HUES64 (cell line): Measurements from ENCODE around the gene UVRAG.
A peak's percentile ranks its signal among the peaks of the same experiment; 100 is the strongest.

Experiments
- H3K27ac ChIP-seq: 2 replicates; pipeline ENCODE4 v1.7.0; 2013; ENCODE audit warnings: low read depth, low read length, inconsistent platforms
- H3K27me3 ChIP-seq: 2 replicates; pipeline ENCODE4 v1.6.1; 2013; ENCODE audit warnings: mild to moderate bottlenecking, low read length; ENCODE audit not compliant: insufficient read depth
- H3K36me3 ChIP-seq: 2 replicates; pipeline ENCODE4 v1.6.1; 2013; ENCODE audit warnings: mild to moderate bottlenecking, low read length; ENCODE audit not compliant: insufficient read depth
- H3K4me1 ChIP-seq: 2 replicates; pipeline ENCODE4 v1.6.1; 2013; ENCODE audit warnings: mild to moderate bottlenecking, low read length, moderate library complexity; ENCODE audit not compliant: insufficient read depth
- H3K4me3 ChIP-seq: 2 replicates; pipeline ENCODE4 v1.5.1; 2013; ENCODE audit warnings: mild to moderate bottlenecking, low read length, moderate library complexity
- H3K9ac ChIP-seq: 2 replicates; pipeline ENCODE4 v1.6.1; 2013; ENCODE audit warnings: mild to moderate bottlenecking, low read depth, low read length
- H3K9me3 ChIP-seq: 2 replicates; pipeline ENCODE4 v1.6.1; 2013; ENCODE audit warnings: low read depth, low read length; ENCODE audit not compliant: insufficient read depth
- WGBS: fragments of 150-250, 120-280 bp; methylation state at CpG from one replicate; pipeline ENCODE4 v1.1.7; 2013; ENCODE audit warnings: missing lambda C conversion rate; 5-methylcytosine and 5-hydroxymethylcytosine counted together

Gene UVRAG

DNA sequence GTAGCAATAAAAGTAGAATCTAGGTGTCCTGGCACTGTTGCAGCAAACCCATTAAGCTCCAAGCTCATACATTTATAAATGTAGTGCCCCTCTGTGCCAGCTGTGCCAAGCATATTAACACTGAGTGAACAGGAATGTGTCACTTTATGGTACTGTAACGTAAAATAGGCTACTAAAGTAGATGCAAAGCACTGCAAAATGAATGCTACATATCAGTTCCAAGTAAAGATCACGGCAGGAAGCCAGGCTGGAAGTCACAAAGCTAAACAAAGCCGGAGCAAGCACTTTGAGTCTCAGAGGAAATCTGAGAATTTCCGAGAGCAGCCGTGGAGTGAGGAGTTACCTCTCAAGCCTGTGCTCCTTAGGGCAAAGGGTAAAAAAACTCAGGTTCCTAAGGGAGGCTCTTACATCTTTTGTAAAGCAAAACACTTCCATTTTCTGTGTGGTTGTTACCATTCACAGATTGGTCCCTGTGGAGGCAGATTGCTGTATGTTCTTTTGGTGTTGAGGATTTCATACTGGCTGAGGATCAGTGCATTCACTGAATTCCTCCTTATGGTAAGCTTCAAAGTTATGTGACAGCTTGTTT is 305.6 kb downstream of the UVRAG start:
- H3K27me3 ChIP-seq: no peaks in the 10 kb centered on the region
- H3K9me3 ChIP-seq: no peaks in the 10 kb centered on the region
- no peak overlapping the region for H3K4me3 ChIP-seq
- H3K36me3 ChIP-seq: no peaks in the 10 kb centered on the region
- peaks cover 33% of the 10 kb centered on the region for H3K4me1 ChIP-seq
- H3K27ac ChIP-seq: peak overlapping the region; percentile 70
- 19% methylated on average over 5 of the region's 5 CpGs for WGBS
- H3K9ac ChIP-seq: peak overlapping the region; percentile 35; the same call in 1 of the 2 replicates

- Histone ChIP-seq H3K27me3 (no peaks in the 10 kb centered on the region), H3K9me3 (no peaks in the 10 kb centered on the region), H3K4me1 (peaks cover 33% of the 10 kb centered on the region), H3K27ac (no peak overlapping the region), H3K9ac (no peak overlapping the region), H3K4me3 (no peak overlapping the region), H3K36me3 (no peaks in the 10 kb centered on the region)
- WGBS: 82% methylated on average over 4 of the region's 4 CpGs
These were observed 308.2 kb downstream of the UVRAG start for GRCh38 chr11:76123248-76123647.

DNA sequence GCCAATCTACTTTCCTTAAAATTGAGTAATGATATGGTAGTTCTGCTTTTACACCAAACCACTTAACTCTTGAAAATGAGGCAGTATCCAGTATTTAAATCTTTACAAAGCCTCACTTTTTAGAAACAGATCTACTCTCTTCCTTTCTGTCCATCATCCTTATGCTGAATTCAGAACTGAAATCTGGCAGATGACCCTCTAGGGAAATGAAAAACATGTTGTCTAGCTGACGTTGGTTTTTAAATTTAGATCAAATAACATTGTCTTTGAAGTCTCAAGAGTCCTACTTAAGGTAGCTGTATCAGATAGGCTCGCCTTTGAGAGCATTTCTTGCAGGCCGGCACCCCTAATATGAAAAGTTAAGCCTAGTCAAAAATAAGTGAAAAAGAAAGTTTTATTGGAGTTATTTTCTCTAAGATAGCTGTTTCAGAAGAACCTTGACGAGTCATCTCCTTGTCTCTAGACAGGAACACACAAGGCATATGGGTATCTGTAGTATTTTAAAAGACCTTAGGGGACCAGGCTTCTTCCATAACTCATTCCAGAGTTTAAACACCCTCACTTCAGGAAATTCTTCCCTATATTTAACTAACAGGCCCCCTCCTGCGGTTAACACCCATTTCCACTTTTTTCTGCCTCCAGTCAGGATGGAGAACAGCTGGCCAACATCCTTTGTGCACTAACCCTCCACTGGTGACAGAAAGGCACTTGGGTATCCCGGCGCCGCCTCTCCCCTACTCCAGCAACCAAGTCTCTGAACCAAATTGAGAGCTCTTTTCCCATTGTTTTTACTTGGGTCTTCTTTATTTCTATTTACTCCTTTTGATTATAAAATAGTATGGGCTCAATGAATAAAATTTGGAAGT is 310.1 kb downstream of the UVRAG start:
- H3K9me3 ChIP-seq: no peaks in the 10 kb centered on the region
- H3K4me3 ChIP-seq: no peak overlapping the region
- H3K27me3 ChIP-seq: no peaks in the 10 kb centered on the region
- no peak overlapping the region for H3K9ac ChIP-seq
- peaks cover 24% of the 10 kb centered on the region for H3K4me1 ChIP-seq
- WGBS: 91% methylated on average over 8 of the region's 8 CpGs
- no peaks in the 10 kb centered on the region for H3K36me3 ChIP-seq
- no peak overlapping the region for H3K27ac ChIP-seq

- 95% methylated on average over 2 of the region's 2 CpGs for WGBS
- no peak overlapping the region for H3K4me3 ChIP-seq
- no peaks in the 10 kb centered on the region for H3K4me1 ChIP-seq
- no peak overlapping the region for H3K27ac ChIP-seq
- no peaks in the 10 kb centered on the region for H3K9me3 ChIP-seq
- no peak overlapping the region for H3K9ac ChIP-seq
- H3K36me3 ChIP-seq: no peaks in the 10 kb centered on the region
- no peaks in the 10 kb centered on the region for H3K27me3 ChIP-seq
These were observed 314.7 kb downstream of the UVRAG start for GRCh38 chr11:76129729-76130128.

GRCh38 chr11:76131142-76131541 is 316.1 kb downstream of the UVRAG start:
- H3K27ac ChIP-seq: no peak overlapping the region
- no peak overlapping the region for H3K9ac ChIP-seq
- no peaks in the 10 kb centered on the region for H3K9me3 ChIP-seq
- 88% methylated on average over 2 of the region's 2 CpGs for WGBS
- H3K27me3 ChIP-seq: no peaks in the 10 kb centered on the region
- no peak overlapping the region for H3K4me3 ChIP-seq
- no peaks in the 10 kb centered on the region for H3K36me3 ChIP-seq
- no peaks in the 10 kb centered on the region for H3K4me1 ChIP-seq

DNA sequence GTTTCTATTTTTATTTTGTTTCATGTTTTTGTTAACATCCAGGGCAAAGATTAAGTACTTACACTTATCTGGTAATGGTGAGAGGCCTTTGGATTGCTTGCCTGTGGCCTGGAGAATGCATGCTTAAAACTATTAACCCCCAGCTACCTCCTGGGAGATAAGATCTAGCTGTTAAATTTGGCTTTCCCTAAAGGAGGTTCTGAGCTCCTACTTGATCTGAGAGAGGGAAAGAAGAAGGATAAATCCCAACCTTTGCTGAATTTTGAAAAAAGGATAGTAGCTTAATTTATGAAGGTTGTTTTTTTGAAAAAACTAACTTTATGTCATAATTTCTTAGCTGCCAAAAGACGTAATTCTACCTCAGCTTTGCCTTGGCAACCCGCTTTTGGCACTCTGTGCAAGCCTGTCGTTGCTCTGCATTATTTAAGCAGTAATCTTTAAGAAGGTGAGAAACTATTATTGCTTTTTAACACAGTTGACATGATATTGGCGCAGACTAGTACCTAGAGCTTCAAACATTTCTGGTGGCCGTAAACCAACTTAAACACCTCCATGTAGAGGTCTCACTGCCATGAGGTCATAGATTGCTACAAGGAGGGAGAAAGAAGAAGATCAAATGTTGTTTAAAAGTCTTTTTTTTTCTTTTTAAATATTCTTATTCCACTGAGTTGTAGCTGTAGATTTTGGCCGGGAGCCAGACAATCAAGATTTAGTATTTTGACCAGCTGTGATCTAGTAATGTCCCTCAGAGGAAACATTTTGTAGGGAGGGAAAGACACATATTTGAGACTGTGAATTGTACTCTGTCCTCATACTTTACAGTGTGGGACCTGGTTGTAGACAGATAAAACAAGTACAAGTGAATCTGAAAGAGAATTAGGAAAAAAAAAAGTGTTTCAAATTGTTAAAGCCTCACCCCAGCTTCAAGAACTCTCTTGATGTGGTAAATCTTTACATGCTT is 316.9 kb downstream of the UVRAG start:
- Histone ChIP-seq H3K9ac (no peak overlapping the region), H3K4me1 (no peaks in the 10 kb centered on the region), H3K27me3 (no peaks in the 10 kb centered on the region), H3K36me3 (no peaks in the 10 kb centered on the region), H3K27ac (no peak overlapping the region), H3K4me3 (no peak overlapping the region), H3K9me3 (no peaks in the 10 kb centered on the region)
- WGBS: 92% methylated on average over 6 of the region's 6 CpGs

GRCh38 chr11:76134239-76134638 is 319.2 kb downstream of the UVRAG start:
- Histone ChIP-seq H3K4me3 (no peak overlapping the region), H3K27me3 (no peaks in the 10 kb centered on the region), H3K4me1 (no peaks in the 10 kb centered on the region), H3K9me3 (no peaks in the 10 kb centered on the region), H3K36me3 (no peaks in the 10 kb centered on the region), H3K27ac (no peak overlapping the region), H3K9ac (no peak overlapping the region)
- WGBS: 100% methylated on average over 2 of the region's 3 CpGs

DNA sequence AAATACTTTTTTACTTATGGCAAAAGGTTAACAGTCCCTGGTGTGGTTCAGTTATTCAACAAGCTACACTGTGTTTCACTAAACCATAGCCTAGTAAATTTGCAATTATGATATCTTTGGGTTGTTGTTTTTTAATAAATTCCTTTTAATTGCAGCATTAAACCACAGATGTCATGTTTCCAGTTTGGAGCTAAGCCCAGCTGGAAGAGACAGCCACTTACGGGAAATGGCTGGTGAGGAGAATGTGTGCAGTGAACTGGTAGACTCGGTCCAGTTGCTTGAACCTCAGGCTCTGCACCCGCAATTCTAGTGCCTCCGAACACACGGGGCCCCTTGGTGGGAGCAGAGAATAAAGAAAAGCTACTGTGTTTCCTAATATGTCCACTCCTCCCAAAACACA is 320.5 kb downstream of the UVRAG start:
- Histone ChIP-seq H3K4me3 (no peak overlapping the region), H3K36me3 (peaks cover under 1% of the 10 kb centered on the region; the same call in 1 of the 2 replicates), H3K9ac (no peak overlapping the region), H3K27me3 (no peaks in the 10 kb centered on the region), H3K27ac (no peak overlapping the region), H3K9me3 (no peaks in the 10 kb centered on the region), H3K4me1 (no peaks in the 10 kb centered on the region)
- 97% methylated on average over 5 of the region's 5 CpGs for WGBS

- WGBS: 90% methylated on average over 2 of the region's 2 CpGs
- peaks cover 25% of the 10 kb centered on the region for H3K36me3 ChIP-seq
- no peak overlapping the region for H3K9ac ChIP-seq
- no peaks in the 10 kb centered on the region for H3K4me1 ChIP-seq
- no peak overlapping the region for H3K4me3 ChIP-seq
- H3K9me3 ChIP-seq: no peaks in the 10 kb centered on the region
- no peaks in the 10 kb centered on the region for H3K27me3 ChIP-seq
- H3K27ac ChIP-seq: no peak overlapping the region
These were observed 324.3 kb downstream of the UVRAG start for GRCh38 chr11:76139314-76139713.

- Histone ChIP-seq H3K36me3 (peaks cover 25% of the 10 kb centered on the region), H3K27me3 (no peaks in the 10 kb centered on the region), H3K9ac (no peak overlapping the region), H3K4me1 (no peaks in the 10 kb centered on the region), H3K27ac (no peak overlapping the region), H3K9me3 (no peaks in the 10 kb centered on the region), H3K4me3 (no peak overlapping the region)
- WGBS: 96% methylated on average over 22 of the region's 22 CpGs
These were observed 326.0 kb downstream of the UVRAG start for GRCh38 chr11:76140912-76141574.
